K562 (cell line): ENCODE measurements around the gene SCMH1.

ENCODE experiments used
- BRCA1 ChIP-seq, 2 experiments: fragments of 450-650 bp in 1 of 2; sonication (generic) in 1 of 2; formaldehyde crosslinking in 1 of 2; IDR thresholded peaks; 2 replicates each; pipeline versions ENCODE4 v1.5.0 to v1.6.1; 2017 to 2020; ENCODE audit warnings: mild to moderate bottlenecking in 1 of 2, missing genetic modification reagents in 1 of 2
- CAMTA2 ChIP-seq: fragments of 250-450 bp; sonication (Bioruptor Pico); conservative IDR thresholded peaks from 2 replicates; pipeline ENCODE4 v1.5.1; 2022
- CTCF ChIP-seq, 3 experiments: IDR thresholded peaks in 2 of 3; conservative IDR thresholded peaks in 1 of 3; 2 replicates each; pipeline ENCODE4 v1.5.1; 2011 to 2012; ENCODE audit warnings: low read length in 3 of 3, mild to moderate bottlenecking in 3 of 3, control low read depth in 2 of 3, improper control_type of control experiment in 1 of 3, inconsistent platforms in 1 of 3, low read depth in 1 of 3, mixed read lengths in 1 of 3, moderate library complexity in 1 of 3; ENCODE audit not compliant: insufficient read depth in 2 of 3
- IRF2 ChIP-seq: sonication (generic); formaldehyde crosslinking; IDR thresholded peaks from 2 replicates; pipeline ENCODE4 v1.8.1; 2022; ENCODE audit warnings: mild to moderate bottlenecking, missing genetic modification reagents
- PHF8 ChIP-seq: fragments of 200-600 bp; sonication (generic); IDR thresholded peaks from 2 replicates; pipeline ENCODE4 v1.6.1; 2012; ENCODE audit warnings: mixed run types, mild to moderate bottlenecking, inconsistent platforms, low read length, moderate library complexity, borderline replicate concordance
- SOX6 ChIP-seq: fragments of 450-650 bp; IDR thresholded peaks from 2 replicates; pipeline ENCODE4 v1.6.1; 2014; ENCODE audit warnings: mild to moderate bottlenecking
- SREBF2 ChIP-seq: sonication (generic); formaldehyde crosslinking; IDR thresholded peaks from 2 replicates; pipeline ENCODE4 v1.4.0; 2020; ENCODE audit warnings: mild to moderate bottlenecking, missing genetic modification reagents
- TCF7L2 ChIP-seq: fragments of 150-350 bp; IDR thresholded peaks from 2 replicates; pipeline ENCODE4 v1.6.1; 2016; ENCODE audit warnings: low read depth, mild to moderate bottlenecking, low read length, moderate library complexity
- ZZZ3 ChIP-seq: fragments of 450-650 bp; IDR thresholded peaks from 2 replicates; pipeline ENCODE4 v1.6.1; 2016; ENCODE audit warnings: antibody characterized with exemption, mild to moderate bottlenecking, moderate library complexity
- TF ChIP-seq, protein P1 (sequence below): sonication (generic); formaldehyde crosslinking; IDR thresholded peaks from 2 replicates; pipeline ENCODE4 v1.5.0; 2020; ENCODE audit warnings: missing genetic modification reagents
- TF ChIP-seq, protein P2 (sequence below), 2 experiments: fragments of 450-650 bp in 1 of 2; sonication (generic) in 1 of 2; formaldehyde crosslinking in 1 of 2; IDR thresholded peaks in 1 of 2; conservative IDR thresholded peaks in 1 of 2; 2 replicates each; pipeline versions ENCODE4 v1.6.1 to v1.8.1; 2016 to 2023; ENCODE audit warnings: mild to moderate bottlenecking in 2 of 2, moderate library complexity in 2 of 2, inconsistent platforms in 1 of 2, missing genetic modification reagents in 1 of 2

- TF ChIP-seq SOX6 = no peak
- TF ChIP-seq PHF8 = no peak
- TF ChIP-seq, protein P1, sequence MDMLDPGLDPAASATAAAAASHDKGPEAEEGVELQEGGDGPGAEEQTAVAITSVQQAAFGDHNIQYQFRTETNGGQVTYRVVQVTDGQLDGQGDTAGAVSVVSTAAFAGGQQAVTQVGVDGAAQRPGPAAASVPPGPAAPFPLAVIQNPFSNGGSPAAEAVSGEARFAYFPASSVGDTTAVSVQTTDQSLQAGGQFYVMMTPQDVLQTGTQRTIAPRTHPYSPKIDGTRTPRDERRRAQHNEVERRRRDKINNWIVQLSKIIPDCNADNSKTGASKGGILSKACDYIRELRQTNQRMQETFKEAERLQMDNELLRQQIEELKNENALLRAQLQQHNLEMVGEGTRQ = no peak
- no peak for TF ChIP-seq IRF2 (CRISPR knock-in tag)
- TF ChIP-seq TCF7L2 = no peak
- TF ChIP-seq CAMTA2 = no peak
- TF ChIP-seq SREBF2 (CRISPR knock-in tag) = no peak
- TF ChIP-seq BRCA1 (IDR thresholded peaks at IDR 0.05) = no peak
- no peak for TF ChIP-seq BRCA1 (CRISPR knock-in tag; IDR thresholded peaks at IDR 0.05)
- TF ChIP-seq, protein P2, sequence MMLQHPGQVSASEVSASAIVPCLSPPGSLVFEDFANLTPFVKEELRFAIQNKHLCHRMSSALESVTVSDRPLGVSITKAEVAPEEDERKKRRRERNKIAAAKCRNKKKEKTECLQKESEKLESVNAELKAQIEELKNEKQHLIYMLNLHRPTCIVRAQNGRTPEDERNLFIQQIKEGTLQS (IDR thresholded peaks at IDR 0.05) = no peak
- TF ChIP-seq, protein P2 (CRISPR knock-in tag; conservative IDR thresholded peaks at IDR 0.05) = no peak
- no peak for TF ChIP-seq CTCF (IDR thresholded peaks at IDR 0.05 in 2 of 3, conservative IDR thresholded peaks at IDR 0.05 in 1 of 3; ENCODE audit: insufficient read depth in 2 of 3, low read depth in 1 of 3, low read length in 3 of 3)
- TF ChIP-seq ZZZ3 = no peak
Observed at GRCh38 chr1:41162441-41162840, 79.7 kb downstream of the SCMH1 start.
